ENCODE results near the gene PALLD.

GRCh38 chr4:168508683-168509082 is 11.8 kb downstream of the PALLD start:
- TF ChIP-seq EZH2 (IDR thresholded peaks at IDR 0.05; ENCODE audit: insufficient read depth, poor library complexity, severe bottlenecking) (no peak), EZH2phosphoT487 (IDR thresholded peaks at IDR 0.05; ENCODE audit: insufficient read depth, low read depth) (no peak)

Measured in GM23248 (cell line).